ENCODE measurements around the gene COL17A1. TPM values are rescaled to one million over a fixed set of nuclear protein-coding genes. Genes with fewer than 3 reads are reported as not detected.

Gene COL17A1
- total RNA-seq, 2 experiments from 2014 or later: not detected

DNA sequence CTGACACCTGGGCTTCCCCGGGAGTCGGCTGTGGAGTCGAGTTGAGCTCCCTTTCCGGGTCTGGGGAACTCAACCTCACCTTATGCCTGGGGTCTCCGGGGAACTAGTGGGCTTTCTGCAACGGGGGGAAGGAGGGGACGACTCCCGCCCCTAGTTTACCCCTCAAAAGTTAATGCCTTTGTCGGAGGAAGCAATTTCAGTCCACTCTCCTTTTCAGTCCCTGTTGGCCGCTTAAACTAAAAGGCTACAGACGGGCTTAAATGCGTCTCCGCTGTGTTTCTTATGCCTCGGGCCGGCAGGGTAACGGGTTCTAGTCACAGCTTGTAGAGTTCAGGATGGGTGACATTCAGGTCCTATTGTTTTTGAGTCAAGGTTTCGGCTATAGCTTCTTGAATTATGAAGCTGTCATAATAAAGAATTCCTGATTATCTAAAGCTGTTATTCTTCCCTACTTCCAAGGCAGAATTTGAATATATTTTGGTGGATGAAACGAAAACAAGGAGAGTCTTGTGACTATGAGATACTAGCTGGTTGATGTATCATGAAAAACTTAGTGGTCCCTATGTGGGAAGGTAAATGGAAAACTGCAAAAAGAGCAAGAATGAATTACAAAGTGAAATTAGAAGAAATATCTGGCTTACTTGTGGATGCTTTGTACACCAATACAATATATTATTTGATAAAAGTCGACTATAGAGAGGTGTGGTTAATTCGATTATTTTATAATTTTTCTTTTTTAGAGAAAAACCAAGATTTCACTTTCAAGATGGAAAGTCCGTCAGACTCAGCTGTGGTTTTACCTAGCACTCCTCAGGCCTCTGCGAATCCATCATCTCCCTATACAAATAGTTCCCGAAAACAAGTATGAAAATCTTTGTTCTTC lies 36.8 kb upstream of the COL17A1 start:
- no peaks in the 10 kb centered on the region for H3K9me3 Mint-ChIP-seq
- no peak for TF ChIP-seq CTCF (IDR thresholded peaks at IDR 0.05)
- H3K27ac Mint-ChIP-seq: peak overlapping the region; percentile 94
- H3K36me3 Mint-ChIP-seq (ENCODE audit: low read depth): peaks cover 15% of the 10 kb centered on the region
- ATAC-seq (peak; percentile 1), DNase-seq (peak; percentile 42)
- POLR2A ChIA-PET: interaction anchor here (0.8 to 2.2 kb wide), 24 partner anchors 13 to 427 kb away, joined by 3 to 11 read pairs (median 4); partner anchors contain the start of gene GSTO1
- intact Hi-C loops (cut with micrococcal nuclease): loop anchor here (2.0 to 10.0 kb wide), 3 partner anchors 155 to 234 kb away; partner anchors contain the start of genes SLK and STN1
- peak overlapping the region; percentile 85 for H3K4me3 Mint-ChIP-seq
- H3K4me1 Mint-ChIP-seq (ENCODE audit: low read depth): peaks cover 30% of the 10 kb centered on the region
- H3K27me3 Mint-ChIP-seq: no peaks in the 10 kb centered on the region
- CTCF ChIA-PET: interaction anchor here (0.6 to 4.7 kb wide), 30 partner anchors 8 to 414 kb away, joined by 3 to 45 read pairs (median 5); no protein-coding TSS in a partner anchor

GRCh38 chr10:104121485-104122224 lies 36.0 kb upstream of the COL17A1 start, which contains the start of gene SFR1:
TSS of gene SFR1 (plus strand) at chr10:104122171. CDS start at chr10:104122184, 13 bp downstream.
- peak; percentile 37 for TF ChIP-seq CTCF (IDR thresholded peaks at IDR 0.05)
- Mint-ChIP-seq H3K27me3 (no peaks in the 10 kb centered on the region), H3K27ac (peak within 1 kb of the TSS; percentile 98), H3K4me3 (peak within 1 kb of the TSS; percentile 85), H3K9me3 (no peaks in the 10 kb centered on the region), H3K4me1 (ENCODE audit: low read depth) (peaks cover 25% of the 10 kb centered on the region), H3K36me3 (ENCODE audit: low read depth) (peaks cover 15% of the 10 kb centered on the region)
- peak; percentile 99 for DNase-seq
- ChIA-PET CTCF (interaction anchor here (0.6 to 4.7 kb wide), 34 partner anchors 9 to 235 kb away, joined by 3 to 45 read pairs (median 5); no protein-coding TSS in a partner anchor), POLR2A (interaction anchor here (0.7 to 2.2 kb wide), 27 partner anchors 10 to 426 kb away, joined by 3 to 11 read pairs (median 4); partner anchors contain the start of genes GSTO1 and SLK)
- peak; percentile 95 for ATAC-seq
- intact Hi-C loops (cut with micrococcal nuclease): loop anchor here (2.0 to 10.0 kb wide), 3 partner anchors 154 to 233 kb away; partner anchors contain the start of genes SLK and STN1

GRCh38 chr10:104120903-104121484 lies 35.3 kb upstream of the COL17A1 start:
- no peak for TF ChIP-seq CTCF (IDR thresholded peaks at IDR 0.05)
- Mint-ChIP-seq H3K27ac (peak overlapping the region; percentile 98), H3K36me3 (ENCODE audit: low read depth) (peaks cover 9% of the 10 kb centered on the region), H3K4me1 (ENCODE audit: low read depth) (peaks cover 25% of the 10 kb centered on the region), H3K9me3 (no peaks in the 10 kb centered on the region), H3K27me3 (no peaks in the 10 kb centered on the region), H3K4me3 (peak overlapping the region; percentile 85)
- CTCF ChIA-PET: interaction anchor here (0.7 to 4.7 kb wide), 28 partner anchors 8 to 234 kb away, joined by 3 to 45 read pairs (median 5); no protein-coding TSS in a partner anchor
- intact Hi-C loops (cut with micrococcal nuclease): loop anchor here (5.0 to 10.0 kb wide), 2 partner anchors 154 to 206 kb away; partner anchors contain the start of genes SLK and STN1
- POLR2A ChIA-PET: interaction anchor here (0.7 to 2.2 kb wide), 17 partner anchors 10 to 233 kb away, joined by 3 to 11 read pairs (median 5); partner anchors contain the start of genes GSTO1 and SLK
- DNase-seq: peak; percentile 94
- peak; percentile 24 for ATAC-seq

DNA sequence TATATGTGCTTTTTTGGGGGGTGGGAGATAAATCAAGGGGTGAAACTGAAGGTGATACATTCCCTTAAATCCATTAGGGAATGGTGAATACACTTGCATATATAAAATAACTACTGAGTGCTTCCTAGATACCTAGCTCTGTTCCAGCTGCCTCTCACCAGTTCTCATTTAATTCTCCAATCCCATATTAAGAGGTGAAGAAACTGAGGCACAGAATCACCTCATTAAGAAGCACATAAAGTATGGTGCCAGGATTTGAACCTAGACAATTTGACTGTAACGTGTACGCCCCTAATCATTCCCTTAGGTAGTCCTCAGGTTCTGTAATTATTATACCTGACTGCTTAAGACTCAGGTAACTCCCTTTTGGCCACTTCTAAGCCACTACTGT lies 34.8 kb upstream of the COL17A1 start:
- DNase-seq: no peak
- no peak for TF ChIP-seq CTCF (IDR thresholded peaks at IDR 0.05)
- peaks cover 25% of the 10 kb centered on the region for H3K4me1 Mint-ChIP-seq (ENCODE audit: low read depth)
- peaks cover 8% of the 10 kb centered on the region for H3K36me3 Mint-ChIP-seq (ENCODE audit: low read depth)
- peak overlapping the region; percentile 98 for H3K27ac Mint-ChIP-seq
- peak overlapping the region; percentile 85 for H3K4me3 Mint-ChIP-seq
- intact Hi-C loops (cut with micrococcal nuclease): loop anchor here (5.0 to 10.0 kb wide), 2 partner anchors 153 to 206 kb away; partner anchors contain the start of genes SLK and STN1
- H3K27me3 Mint-ChIP-seq: no peaks in the 10 kb centered on the region
- H3K9me3 Mint-ChIP-seq: no peaks in the 10 kb centered on the region
- CTCF ChIA-PET: interaction anchor here (0.8 to 4.7 kb wide), 8 partner anchors 10 to 234 kb away, joined by 3 to 45 read pairs (median 6); no protein-coding TSS in a partner anchor
- POLR2A ChIA-PET: interaction anchor here (1.0 to 2.2 kb wide), 9 partner anchors 11 to 209 kb away, joined by 3 to 11 read pairs (median 7); partner anchors contain the start of genes GSTO1 and SLK
- ATAC-seq: no peak
